ENCODE measurements around the gene CA10.

Gene CA10

DNA sequence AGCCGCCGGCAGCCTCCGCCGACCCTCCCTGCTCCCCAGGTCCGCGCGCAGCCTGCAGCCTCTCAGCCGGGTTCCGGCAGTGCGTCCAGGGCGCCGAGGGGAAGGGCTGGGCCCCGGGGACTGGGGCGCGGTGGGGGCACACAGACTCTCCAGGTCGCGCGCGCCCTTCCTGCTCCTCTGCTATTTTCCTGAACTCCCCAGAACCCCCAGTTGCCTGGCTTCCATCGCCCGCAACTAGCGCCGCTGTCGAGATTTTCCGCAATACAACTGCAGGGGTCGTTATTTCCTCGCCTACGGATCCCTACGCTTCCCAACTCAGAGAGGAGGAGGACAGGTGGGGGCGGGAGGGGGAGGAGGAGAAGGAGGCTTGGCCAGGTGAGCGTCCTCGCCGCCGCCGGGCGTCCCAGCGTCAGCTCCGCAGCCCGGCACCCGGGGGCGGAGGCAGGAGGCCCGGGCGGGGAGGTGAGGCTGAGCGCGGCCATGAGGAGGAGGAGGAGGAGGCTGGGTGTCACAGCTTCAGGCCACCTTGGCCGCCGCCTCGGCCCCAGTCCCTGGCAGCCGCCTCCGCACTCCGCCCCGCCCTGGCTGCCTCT lies at the start of gene CA10:
CA10 (minus strand) TSS at position 265 of the 593 bp plus-strand sequence.
- DNase-seq (ENCODE audit: extremely low read depth in 1 of 2, low read depth in 1 of 2) = no peak

GRCh38 chr17:52207796-52208195 lies 49.3 kb upstream of the CA10 start:
- DNase-seq (ENCODE audit: extremely low read depth in 1 of 2, low read depth in 1 of 2) = no peak

DNA sequence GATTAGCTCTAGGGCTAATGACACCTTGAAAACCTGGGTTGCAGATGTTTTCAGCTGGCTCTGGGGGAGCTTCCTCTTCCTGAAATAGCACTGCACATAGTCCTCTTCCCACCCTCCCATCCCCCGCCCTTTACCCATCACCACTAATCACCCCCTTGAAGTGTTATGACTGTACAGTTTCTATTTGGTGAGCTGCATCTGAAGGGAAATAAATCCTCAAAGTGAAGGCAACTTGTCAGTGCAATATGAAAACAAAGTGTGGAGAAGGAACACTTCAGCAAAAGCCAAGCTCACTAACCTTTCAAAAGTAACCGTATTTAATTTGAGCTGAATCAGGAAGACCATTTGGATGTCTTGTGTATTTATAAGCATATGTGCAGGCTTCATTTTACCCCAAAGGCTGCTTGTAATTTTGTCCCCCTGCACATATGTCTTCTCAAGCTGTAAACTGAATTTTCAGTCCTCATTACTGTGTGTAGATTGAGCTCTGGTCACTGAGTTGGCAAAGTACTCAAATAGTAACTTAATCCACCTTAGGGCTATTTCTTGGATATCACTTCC lies 44.1 kb upstream of the CA10 start:
- DNase-seq (ENCODE audit: extremely low read depth in 1 of 2, low read depth in 1 of 2) = no peak

- no peak for DNase-seq (ENCODE audit: extremely low read depth in 1 of 2, low read depth in 1 of 2)
Measured at GRCh38 chr17:52201767-52202519, 43.4 kb upstream of the CA10 start.

GRCh38 chr17:52191491-52191890 lies 33.0 kb upstream of the CA10 start:
- DNase-seq (ENCODE audit: extremely low read depth in 1 of 2, low read depth in 1 of 2) = no peak

DNA sequence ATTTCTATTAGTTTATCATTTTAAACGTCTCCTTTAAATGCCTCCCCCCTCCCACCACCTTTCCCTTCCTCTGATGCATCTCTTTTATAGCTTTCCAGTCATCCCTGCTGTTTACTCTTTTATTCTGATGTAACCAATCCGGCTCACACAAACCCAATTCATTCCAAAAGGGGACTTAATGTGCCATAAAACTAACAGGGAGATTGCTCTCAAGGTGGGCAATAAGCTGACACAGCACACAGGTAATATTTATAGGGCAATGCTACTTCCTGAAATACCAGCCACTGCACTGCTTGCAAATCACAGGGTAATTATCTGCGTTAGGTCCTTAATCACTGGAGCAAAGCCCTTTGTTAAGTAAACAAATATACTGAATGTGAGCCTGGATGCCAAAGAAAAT lies 23.3 kb upstream of the CA10 start:
- DNase-seq (ENCODE audit: extremely low read depth in 1 of 2, low read depth in 1 of 2) = no peak

GRCh38 chr17:52178012-52178411 lies 19.5 kb upstream of the CA10 start:
- no peak for DNase-seq (ENCODE audit: extremely low read depth in 1 of 2, low read depth in 1 of 2)

DNA sequence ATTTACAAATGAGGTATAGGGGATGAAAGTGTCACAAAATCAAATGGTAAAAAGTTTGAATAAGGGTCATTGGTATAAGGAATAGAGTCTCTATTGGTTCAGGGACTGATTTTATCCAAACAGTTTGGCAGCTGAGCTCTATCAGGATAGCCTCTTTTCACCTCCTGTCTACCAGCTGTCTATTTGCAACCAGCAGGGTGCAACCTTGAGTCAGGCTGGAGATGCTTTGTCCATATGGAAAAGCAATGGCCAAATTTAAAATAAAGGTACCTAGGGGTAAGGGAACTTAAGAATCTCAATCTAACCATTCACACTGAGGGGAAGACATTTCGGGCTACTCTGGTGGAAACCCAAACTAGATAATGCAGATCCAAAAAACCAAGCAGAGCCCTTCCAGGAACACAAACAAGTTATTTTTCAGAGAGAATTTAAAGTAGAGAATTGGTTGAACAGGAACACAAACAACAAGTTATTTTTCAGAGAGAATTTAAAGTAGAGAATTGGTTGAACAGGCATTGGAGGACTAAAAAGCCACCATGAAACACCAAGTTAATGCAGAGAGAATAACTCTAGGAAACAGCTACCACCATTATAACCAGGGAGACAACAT lies 12.6 kb upstream of the CA10 start:
- no peak for DNase-seq (ENCODE audit: extremely low read depth in 1 of 2, low read depth in 1 of 2)

GRCh38 chr17:52160136-52160567 lies 1.6 kb upstream of the CA10 start:
- DNase-seq (ENCODE audit: extremely low read depth in 1 of 2, low read depth in 1 of 2) = no peak

GRCh38 chr17:52159246-52160135 lies 977 bp upstream of the CA10 start:
- DNase-seq (ENCODE audit: extremely low read depth in 1 of 2, low read depth in 1 of 2) = no peak

- no peak for DNase-seq (ENCODE audit: extremely low read depth in 1 of 2, low read depth in 1 of 2)
Measured at GRCh38 chr17:52157603-52158449, 688 bp downstream of the CA10 start.

GRCh38 chr17:52156576-52157570 lies 1.6 kb downstream of the CA10 start:
- DNase-seq (ENCODE audit: extremely low read depth in 1 of 2, low read depth in 1 of 2) = no peak

DNA sequence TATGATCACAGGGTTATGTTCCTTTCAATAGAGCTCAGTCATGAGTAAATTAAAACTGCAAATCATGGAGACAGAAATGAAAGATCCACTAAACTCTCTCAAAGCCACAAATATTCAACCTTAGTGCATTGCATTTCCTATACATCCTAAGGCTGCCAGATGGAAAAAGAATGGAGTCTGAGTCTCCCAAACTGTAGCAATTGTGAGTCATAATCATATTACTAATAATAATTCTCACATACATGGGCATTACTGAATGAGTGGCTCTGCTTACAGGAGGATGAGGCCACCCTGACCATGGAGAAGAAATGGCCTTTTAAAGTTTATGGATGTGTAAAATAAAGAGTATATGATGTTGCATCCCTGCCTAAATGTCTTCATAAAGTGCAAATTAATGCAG lies 3.2 kb downstream of the CA10 start:
- DNase-seq (ENCODE audit: extremely low read depth in 1 of 2, low read depth in 1 of 2) = no peak

DNA sequence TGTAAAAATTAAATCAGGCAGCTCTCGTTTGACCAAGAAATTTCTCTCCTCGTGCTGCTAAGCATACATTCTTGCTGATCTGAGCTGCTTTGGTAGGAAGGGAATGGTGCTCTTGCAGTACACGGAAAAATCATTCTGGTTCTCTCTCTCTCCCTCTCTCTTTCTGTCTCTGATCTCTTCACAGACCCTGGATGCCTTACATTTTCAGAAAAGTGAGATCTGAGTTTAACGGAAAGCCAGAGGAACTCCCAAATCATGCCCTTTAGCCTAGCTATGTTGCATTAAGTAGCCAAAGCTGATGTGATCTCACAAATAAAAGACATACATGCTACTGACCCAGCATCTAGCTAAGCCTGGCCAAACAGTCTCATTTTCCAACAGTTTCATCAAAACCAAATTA lies 4.0 kb downstream of the CA10 start:
- no peak for DNase-seq (ENCODE audit: extremely low read depth in 1 of 2, low read depth in 1 of 2)

- no peak for DNase-seq (ENCODE audit: extremely low read depth in 1 of 2, low read depth in 1 of 2)
Measured at GRCh38 chr17:52150935-52151334, 7.6 kb downstream of the CA10 start.

- DNase-seq (ENCODE audit: extremely low read depth in 1 of 2, low read depth in 1 of 2) = no peak
Measured at GRCh38 chr17:52149626-52150025, 8.9 kb downstream of the CA10 start.

DNA sequence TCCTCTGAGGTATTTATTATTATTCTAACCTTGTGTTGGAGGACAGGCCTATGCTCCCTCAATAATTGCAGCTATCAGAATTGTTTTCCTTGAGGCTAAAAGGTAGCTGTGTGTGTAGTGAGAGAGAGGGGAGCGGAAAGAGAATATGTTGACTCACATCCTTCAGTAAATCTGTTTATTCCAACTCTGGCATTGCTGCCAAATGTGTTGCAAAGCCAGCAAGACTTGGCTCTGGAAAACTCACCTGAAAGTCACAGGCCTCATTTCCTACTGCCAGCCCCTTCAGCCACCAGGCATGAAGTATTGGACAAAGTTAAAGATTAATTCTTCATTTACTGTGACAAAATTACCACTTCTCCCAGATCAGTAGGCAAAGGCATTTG lies 9.6 kb downstream of the CA10 start:
- no peak for DNase-seq (ENCODE audit: extremely low read depth in 1 of 2, low read depth in 1 of 2)

DNA sequence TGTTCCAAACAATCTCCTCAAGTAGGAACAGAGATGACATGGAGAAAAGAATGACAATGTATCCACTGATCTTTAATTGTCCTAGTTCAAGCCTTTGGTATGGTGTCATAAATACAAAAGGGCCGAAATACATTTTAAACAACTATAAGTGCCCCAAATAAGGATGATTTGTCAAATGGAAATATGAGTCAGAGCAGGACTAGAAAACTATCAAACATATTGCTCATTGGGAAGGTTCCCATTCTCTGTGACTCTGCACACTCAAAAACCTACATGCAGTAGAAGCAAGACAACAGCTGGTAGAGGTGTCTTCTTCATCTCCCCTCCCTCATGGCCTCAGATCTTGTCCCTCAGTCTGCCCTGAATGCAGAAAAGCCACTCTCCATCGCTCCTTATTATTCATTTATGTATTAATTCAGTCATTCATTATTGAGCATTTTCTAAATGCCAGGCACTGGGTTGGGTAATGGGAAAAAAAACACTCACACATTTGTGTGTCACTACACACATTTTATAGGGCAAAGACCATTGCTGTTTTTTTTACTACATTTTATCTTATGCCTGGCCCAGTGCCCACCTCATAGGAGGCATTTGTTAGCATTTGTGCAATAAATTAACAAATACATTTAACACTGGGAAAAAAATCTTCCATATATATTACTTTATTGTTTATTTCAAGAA lies 10.1 kb downstream of the CA10 start:
- no peak for DNase-seq (ENCODE audit: extremely low read depth in 1 of 2, low read depth in 1 of 2)

Data from stimulated activated CD8-positive, alpha-beta memory T cell treated with anti-CD3 and anti-CD28 coated beads, Interleukin-7, amount 100 ng/mL, for 48 hours (primary cell).